ENCODE results near the gene PRIM2.
"Not testable (repeated sequence)": the region's sequence is repeated elsewhere in the genome, so short reads cannot be mapped to it uniquely, and the experiment has no call there.

PRIM2 gene

GRCh38 chr6:57317060-57317943, at the start of gene PRIM2:
PRIM2 (plus strand) TSS chr6:57317630; CDS start chr6:57318446, 816 bp downstream.
- Histone ChIP-seq H3K9ac (no peak within 1 kb of the TSS), H3K27ac (peak within 1 kb of the TSS; percentile 61), H3K36me3 (ENCODE audit: control insufficient read depth, insufficient read depth, low read length) (no peaks in the 10 kb centered on the region), H3K79me2 (no peaks in the 10 kb centered on the region), H3K4me1 (no peaks in the 10 kb centered on the region), H2AFZ (peak within 1 kb of the TSS; percentile 98), H3K4me3 (ENCODE audit: low read depth, low read length) (peak within 1 kb of the TSS; percentile 71), H3K4me2 (ENCODE audit: low read length) (peak within 1 kb of the TSS; percentile 94), H3K9me3 (ENCODE audit: control insufficient read depth, low read length) (no peaks in the 10 kb centered on the region), H3K27me3 (ENCODE audit: control insufficient read depth, insufficient read depth, low read length) (no peaks in the 10 kb centered on the region)
- no peak for TF ChIP-seq CTCF (IDR thresholded peaks at IDR 0.05)

GRCh38 chr6:57268294-57268640, 49.2 kb upstream of the PRIM2 start:
- Histone ChIP-seq H3K27ac (no peak overlapping the region), H3K9ac (no peak overlapping the region), H3K27me3 (ENCODE audit: control insufficient read depth, insufficient read depth, low read length) (no peaks in the 10 kb centered on the region), H3K4me2 (ENCODE audit: low read length) (no peak overlapping the region), H3K79me2 (no peaks in the 10 kb centered on the region), H3K4me3 (ENCODE audit: low read depth, low read length) (no peak overlapping the region), H3K4me1 (no peaks in the 10 kb centered on the region), H3K36me3 (ENCODE audit: control insufficient read depth, insufficient read depth, low read length) (no peaks in the 10 kb centered on the region), H3K9me3 (ENCODE audit: control insufficient read depth, low read length) (no peaks in the 10 kb centered on the region), H2AFZ (no peak overlapping the region)
- TF ChIP-seq CTCF (IDR thresholded peaks at IDR 0.05) = no peak

GRCh38 chr6:57274113-57274824, 43.2 kb upstream of the PRIM2 start:
- not testable (repeated sequence) for H3K4me1 ChIP-seq; H3K79me2 ChIP-seq; H3K4me2 ChIP-seq (ENCODE audit: low read length); H3K4me3 ChIP-seq (ENCODE audit: low read depth, low read length); H3K27me3 ChIP-seq (ENCODE audit: control insufficient read depth, insufficient read depth, low read length); H3K9me3 ChIP-seq (ENCODE audit: control insufficient read depth, low read length); H3K9ac ChIP-seq; H2AFZ ChIP-seq; H3K27ac ChIP-seq; H3K36me3 ChIP-seq (ENCODE audit: control insufficient read depth, insufficient read depth, low read length)

GRCh38 chr6:57275384-57275783, 42.0 kb upstream of the PRIM2 start:
- no peaks in the 10 kb centered on the region for H3K4me1 ChIP-seq
- H3K79me2 ChIP-seq = no peaks in the 10 kb centered on the region
- TF ChIP-seq CTCF (IDR thresholded peaks at IDR 0.05) = no peak
- no peak overlapping the region for H3K27ac ChIP-seq
- H3K9ac ChIP-seq = no peak overlapping the region
- no peaks in the 10 kb centered on the region for H3K9me3 ChIP-seq (ENCODE audit: control insufficient read depth, low read length)
- H3K36me3 ChIP-seq (ENCODE audit: control insufficient read depth, insufficient read depth, low read length) = no peaks in the 10 kb centered on the region
- no peak overlapping the region for H2AFZ ChIP-seq
- no peak overlapping the region for H3K4me3 ChIP-seq (ENCODE audit: low read depth, low read length)
- H3K27me3 ChIP-seq (ENCODE audit: control insufficient read depth, insufficient read depth, low read length) = no peaks in the 10 kb centered on the region
- no peak overlapping the region for H3K4me2 ChIP-seq (ENCODE audit: low read length)

- no peak overlapping the region for H3K4me2 ChIP-seq (ENCODE audit: low read length)
- H3K27ac ChIP-seq = no peak overlapping the region
- no peaks in the 10 kb centered on the region for H3K4me1 ChIP-seq
- no peaks in the 10 kb centered on the region for H3K79me2 ChIP-seq
- no peaks in the 10 kb centered on the region for H3K36me3 ChIP-seq (ENCODE audit: control insufficient read depth, insufficient read depth, low read length)
- H3K9me3 ChIP-seq (ENCODE audit: control insufficient read depth, low read length) = no peaks in the 10 kb centered on the region
- TF ChIP-seq CTCF (IDR thresholded peaks at IDR 0.05) = no peak
- H3K27me3 ChIP-seq (ENCODE audit: control insufficient read depth, insufficient read depth, low read length) = no peaks in the 10 kb centered on the region
- no peak overlapping the region for H3K4me3 ChIP-seq (ENCODE audit: low read depth, low read length)
- H2AFZ ChIP-seq = no peak overlapping the region
- H3K9ac ChIP-seq = no peak overlapping the region
Observed at GRCh38 chr6:57276946-57277345, 40.5 kb upstream of the PRIM2 start.

Measured in parathyroid adenoma (tissue), 2 donors.